GDM1 (cell line): ENCODE data around the gene POU4F3.
"Not testable (repeated sequence)": the region's sequence is repeated elsewhere in the genome, so short reads cannot be mapped to it uniquely, and the experiment has no call there.

Experiments used
- DNase-seq: peaks from one replicate; lab custom pipeline; 2025; lab: John Stamatoyannopoulos, UW

POU4F3 gene

GRCh38 chr5:146338774-146339714 is at the start of gene POU4F3:
Gene POU4F3 (plus strand): TSS chr5:146338839. CDS start chr5:146339113, 274 bp downstream.
- no peak for DNase-seq

- DNase-seq = no peak
Measured at GRCh38 chr5:146290318-146290717, 48.3 kb upstream of the POU4F3 start.

- DNase-seq = no peak
Measured at GRCh38 chr5:146291421-146292074, 47.1 kb upstream of the POU4F3 start.

GRCh38 chr5:146296245-146296644 is 42.4 kb upstream of the POU4F3 start:
- no peak for DNase-seq

- DNase-seq = not testable (repeated sequence)
Measured at GRCh38 chr5:146298920-146299319, 39.7 kb upstream of the POU4F3 start.

GRCh38 chr5:146301626-146302025 is 37.0 kb upstream of the POU4F3 start:
- DNase-seq = no peak

- no peak for DNase-seq
Measured at GRCh38 chr5:146302406-146302805, 36.2 kb upstream of the POU4F3 start.

GRCh38 chr5:146306838-146307237 is 31.8 kb upstream of the POU4F3 start:
- DNase-seq = no peak

- DNase-seq = no peak
Measured at GRCh38 chr5:146307796-146308195, 30.8 kb upstream of the POU4F3 start.

- DNase-seq = no peak
Measured at GRCh38 chr5:146310540-146310939, 28.1 kb upstream of the POU4F3 start.

- DNase-seq = no peak
Measured at GRCh38 chr5:146311278-146311677, 27.4 kb upstream of the POU4F3 start.

GRCh38 chr5:146313027-146313426 is 25.6 kb upstream of the POU4F3 start:
- peak; percentile 46 for DNase-seq

- no peak for DNase-seq
Measured at GRCh38 chr5:146321571-146321970, 17.1 kb upstream of the POU4F3 start.

GRCh38 chr5:146327257-146327870 is 11.3 kb upstream of the POU4F3 start:
- DNase-seq = no peak

- no peak for DNase-seq
Measured at GRCh38 chr5:146327989-146328388, 10.7 kb upstream of the POU4F3 start.

GRCh38 chr5:146329697-146330096 is 8.9 kb upstream of the POU4F3 start:
- no peak for DNase-seq

GRCh38 chr5:146331423-146331822 is 7.2 kb upstream of the POU4F3 start:
- DNase-seq = no peak

- no peak for DNase-seq
Measured at GRCh38 chr5:146334074-146334533, 4.5 kb upstream of the POU4F3 start.

- DNase-seq = no peak
Measured at GRCh38 chr5:146336197-146336596, 2.4 kb upstream of the POU4F3 start.

- no peak for DNase-seq
Measured at GRCh38 chr5:146337264-146337904, 1.3 kb upstream of the POU4F3 start.

- no peak for DNase-seq
Measured at GRCh38 chr5:146337928-146338327, 711 bp upstream of the POU4F3 start.

- no peak for DNase-seq
Measured at GRCh38 chr5:146339715-146340259, 1.1 kb downstream of the POU4F3 start.
